HG03097 (cell line): ENCODE results near the gene TMEM243.

ENCODE experiments used
- ATAC-seq: cut with Tn5 transposase; IDR thresholded peaks from one replicate; pipeline ENCODE4 v1.9.1; 2021; ENCODE audit not compliant: unreplicated experiment, low FRiP score

Gene TMEM243

GRCh38 chr7:87170828-87171227, 48.7 kb downstream of the TMEM243 start:
- ATAC-seq = no peak

GRCh38 chr7:87164433-87164832, 55.1 kb downstream of the TMEM243 start:
- no peak for ATAC-seq

GRCh38 chr7:87159538-87159937, 60.0 kb downstream of the TMEM243 start:
- no peak for ATAC-seq

GRCh38 chr7:87156709-87157108, 62.8 kb downstream of the TMEM243 start:
- ATAC-seq = no peak

- no peak for ATAC-seq
Measured at GRCh38 chr7:87155788-87156187, 63.7 kb downstream of the TMEM243 start.

GRCh38 chr7:87154569-87154968, 65.0 kb downstream of the TMEM243 start:
- ATAC-seq = no peak

GRCh38 chr7:87154166-87154565, 65.4 kb downstream of the TMEM243 start:
- ATAC-seq = no peak

GRCh38 chr7:87152897-87153641, 66.5 kb downstream of the TMEM243 start:
- ATAC-seq = peak; percentile 19

- ATAC-seq = peak; percentile 79
Measured at GRCh38 chr7:87152112-87152896, 67.2 kb downstream of the TMEM243 start, which contains the start of gene DMTF1. Gene DMTF1 (plus strand): TSS chr7:87152453. CDS start chr7:87164942, 12,489 bp downstream.

- peak; percentile 0 for ATAC-seq
Measured at GRCh38 chr7:87151729-87152111, 67.8 kb downstream of the TMEM243 start.

GRCh38 chr7:87151002-87151728, 68.4 kb downstream of the TMEM243 start:
- ATAC-seq = no peak

- no peak for ATAC-seq
Measured at GRCh38 chr7:87148332-87148955, 71.1 kb downstream of the TMEM243 start.

GRCh38 chr7:87147500-87147899, 72.0 kb downstream of the TMEM243 start:
- ATAC-seq = no peak

- ATAC-seq = no peak
Measured at GRCh38 chr7:87146740-87147386, 72.7 kb downstream of the TMEM243 start.
